Ascending aorta (tissue), 2 donors: Measurements from ENCODE around the gene C11orf68. TPM values are rescaled to one million over a fixed set of nuclear protein-coding genes. Genes with fewer than 3 reads are reported as not detected.

Source experiments
- DNase-seq, 2 donors: peaks; one replicate each; pipeline ENCODE4 v3.0.0-alpha.2; 2019; ENCODE audit warnings: low spot score in 2 of 2
- H3K27ac ChIP-seq, 2 donors: fragments of 200-600 bp; sonication (generic); one replicate each; pipeline ENCODE4 v1.5.1; 2016 to 2017; ENCODE audit warnings: mild to moderate bottlenecking in 1 of 2
- H3K27me3 ChIP-seq: fragments of 200-600 bp; sonication (generic); one replicate; pipeline ENCODE4 v1.5.1; 2017
- H3K36me3 ChIP-seq, 2 donors: fragments of 200-600 bp; sonication (generic); one replicate each; pipeline ENCODE4 v1.5.1; 2016
- H3K4me1 ChIP-seq, 2 donors: fragments of 200-600 bp; sonication (generic); one replicate each; pipeline ENCODE4 v1.5.1; 2016 to 2017; ENCODE audit warnings: mild to moderate bottlenecking in 1 of 2
- H3K4me3 ChIP-seq, 2 donors: fragments of 200-600 bp; sonication (generic); one replicate each; pipeline ENCODE4 v1.5.1; 2016 to 2017; ENCODE audit warnings: mild to moderate bottlenecking in 1 of 2
- H3K9me3 ChIP-seq, 2 donors: fragments of 200-600 bp; sonication (generic); one replicate each; pipeline ENCODE4 v1.5.1; 2016
- intact Hi-C: fragments of 100-400 bp; cut with DNase I; formaldehyde crosslinking; loops from one replicate; pipeline ENCODE4 v1.15.1; 2023
- total RNA-seq: library from RNA; depleted of rRNA; stranded (reverse); fragments of >200 nt; gene quantifications from one replicate; pipeline ENCODE4 v1.1.0, GENCODE V29; 2016
- TF ChIP-seq, protein P1 (sequence below), 3 experiments: fragments of 200-600 bp in 2 of 3; fragments of 450-650 bp in 1 of 3; sonication (generic) in 2 of 3; IDR thresholded peaks; one replicate each; pipeline ENCODE4 v1.5.1; 2016 to 2019; ENCODE audit warnings: antibody characterized with exemption in 3 of 3, mild to moderate bottlenecking in 1 of 3, moderate library complexity in 1 of 3

Gene C11orf68
- total RNA-seq, 1 donor from 2014 or later, result 25.3 TPM

DNA sequence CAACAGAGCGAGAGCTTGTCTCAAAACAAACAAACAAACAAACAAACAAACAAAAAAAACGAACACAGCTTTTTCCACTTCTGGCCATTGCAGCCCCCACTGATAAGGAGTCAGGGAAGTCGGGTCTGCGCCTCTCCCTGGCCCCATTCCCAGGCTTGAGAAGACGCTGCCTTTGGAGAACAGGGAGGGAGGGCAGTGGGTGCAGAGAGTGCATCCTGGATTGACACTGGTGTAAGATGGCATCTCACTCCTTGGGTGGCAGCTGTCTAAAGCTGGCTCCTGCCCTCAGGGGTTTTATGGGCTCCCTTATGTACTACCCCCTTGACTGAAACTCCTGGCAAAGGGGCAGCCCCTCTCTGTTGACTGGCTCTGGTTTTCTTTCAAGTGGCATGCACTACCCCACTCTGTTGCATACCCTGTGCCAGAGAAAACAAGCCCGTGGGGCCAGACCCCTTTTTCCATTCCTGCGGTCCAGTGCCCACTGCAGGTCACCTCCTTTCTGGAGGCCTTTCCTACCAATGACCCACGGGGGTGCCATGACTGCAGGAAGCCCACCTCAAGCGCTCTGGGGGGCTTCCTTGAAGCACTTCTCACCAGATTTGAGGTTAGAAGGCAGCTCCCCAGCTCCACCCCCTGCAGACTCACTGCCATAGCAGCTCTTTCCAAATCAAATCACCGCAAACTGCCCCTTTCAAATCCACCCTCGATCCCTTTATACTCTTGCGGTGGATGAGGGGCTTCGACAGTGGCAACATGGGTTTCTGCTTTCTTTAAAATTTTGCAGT is 13.1 kb upstream of the C11orf68 start:
- no peaks in the 10 kb centered on the region for H3K4me1 ChIP-seq
- H3K36me3 ChIP-seq, result no peaks in the 10 kb centered on the region
- TF ChIP-seq, protein P1, sequence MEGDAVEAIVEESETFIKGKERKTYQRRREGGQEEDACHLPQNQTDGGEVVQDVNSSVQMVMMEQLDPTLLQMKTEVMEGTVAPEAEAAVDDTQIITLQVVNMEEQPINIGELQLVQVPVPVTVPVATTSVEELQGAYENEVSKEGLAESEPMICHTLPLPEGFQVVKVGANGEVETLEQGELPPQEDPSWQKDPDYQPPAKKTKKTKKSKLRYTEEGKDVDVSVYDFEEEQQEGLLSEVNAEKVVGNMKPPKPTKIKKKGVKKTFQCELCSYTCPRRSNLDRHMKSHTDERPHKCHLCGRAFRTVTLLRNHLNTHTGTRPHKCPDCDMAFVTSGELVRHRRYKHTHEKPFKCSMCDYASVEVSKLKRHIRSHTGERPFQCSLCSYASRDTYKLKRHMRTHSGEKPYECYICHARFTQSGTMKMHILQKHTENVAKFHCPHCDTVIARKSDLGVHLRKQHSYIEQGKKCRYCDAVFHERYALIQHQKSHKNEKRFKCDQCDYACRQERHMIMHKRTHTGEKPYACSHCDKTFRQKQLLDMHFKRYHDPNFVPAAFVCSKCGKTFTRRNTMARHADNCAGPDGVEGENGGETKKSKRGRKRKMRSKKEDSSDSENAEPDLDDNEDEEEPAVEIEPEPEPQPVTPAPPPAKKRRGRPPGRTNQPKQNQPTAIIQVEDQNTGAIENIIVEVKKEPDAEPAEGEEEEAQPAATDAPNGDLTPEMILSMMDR (IDR thresholded peaks at IDR 0.05), result no peak
- H3K4me3 ChIP-seq, result no peak overlapping the region
- H3K9me3 ChIP-seq, result no peaks in the 10 kb centered on the region
- DNase-seq, result no peak
- intact Hi-C loops, result no loop called here
- no peak overlapping the region for H3K27ac ChIP-seq
- H3K27me3 ChIP-seq, result no peaks in the 10 kb centered on the region

DNA sequence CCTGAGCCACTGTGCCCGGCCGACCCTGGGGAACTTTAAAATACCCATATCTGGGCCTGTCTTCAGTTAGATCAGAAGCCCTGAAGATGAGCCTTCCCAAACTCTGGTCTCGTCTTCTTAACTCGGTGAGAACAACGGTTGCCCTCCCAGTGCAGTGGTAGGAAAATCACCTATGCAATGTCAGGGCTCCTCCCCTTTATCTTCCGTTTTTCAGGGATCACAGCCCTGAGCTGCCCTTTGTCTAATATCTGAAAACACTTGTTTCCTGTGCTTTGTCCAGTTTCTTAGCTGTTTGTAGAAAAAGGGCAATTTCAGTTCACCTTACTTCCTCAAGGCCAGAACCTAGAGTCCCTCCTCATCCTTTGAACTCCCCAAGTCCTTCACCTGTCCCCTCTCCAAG is 9.8 kb upstream of the C11orf68 start:
- no peaks in the 10 kb centered on the region for H3K27me3 ChIP-seq
- no peaks in the 10 kb centered on the region for H3K4me1 ChIP-seq
- no peak for DNase-seq
- H3K9me3 ChIP-seq, result no peaks in the 10 kb centered on the region
- no peak overlapping the region for H3K27ac ChIP-seq
- no peaks in the 10 kb centered on the region for H3K36me3 ChIP-seq
- H3K4me3 ChIP-seq, result no peak overlapping the region
- intact Hi-C loops, result no loop called here
- TF ChIP-seq, protein P1 (IDR thresholded peaks at IDR 0.05), result no peak

DNA sequence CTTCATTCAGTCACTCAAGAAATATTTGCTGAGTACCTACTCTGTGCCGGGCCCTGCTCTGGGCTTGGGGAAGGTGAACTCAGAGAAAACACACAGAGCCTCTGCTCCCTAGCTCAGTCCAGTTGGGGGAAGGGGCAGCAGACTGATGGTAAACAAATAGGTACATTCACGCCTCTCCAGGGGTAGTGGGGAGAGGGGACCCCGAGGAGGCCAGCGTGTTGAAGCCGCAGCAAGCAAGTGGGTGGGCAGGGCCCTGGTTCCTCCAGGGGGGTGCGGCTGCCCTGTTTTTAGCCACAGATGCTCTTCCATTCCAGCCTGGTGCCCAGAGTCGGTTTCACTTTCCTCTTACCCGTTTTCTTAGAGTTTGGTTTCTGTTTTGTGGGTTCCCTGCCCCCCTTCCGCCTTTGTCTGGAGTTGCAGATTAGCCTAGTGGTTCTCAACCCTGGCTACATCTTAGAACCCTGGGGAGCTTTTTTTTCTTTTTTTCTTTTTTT is 9.1 kb upstream of the C11orf68 start:
- H3K9me3 ChIP-seq, result no peaks in the 10 kb centered on the region
- peak overlapping the region in 1 of 2 donors; percentile 9 for H3K4me3 ChIP-seq
- no peaks in the 10 kb centered on the region for H3K27me3 ChIP-seq
- H3K4me1 ChIP-seq, result no peaks in the 10 kb centered on the region
- intact Hi-C loops, result no loop called here
- H3K27ac ChIP-seq, result no peak overlapping the region
- TF ChIP-seq, protein P1 (IDR thresholded peaks at IDR 0.05), result no peak
- H3K36me3 ChIP-seq, result peaks cover 1 to 3% of the 10 kb centered on the region in 2 donors
- no peak for DNase-seq

DNA sequence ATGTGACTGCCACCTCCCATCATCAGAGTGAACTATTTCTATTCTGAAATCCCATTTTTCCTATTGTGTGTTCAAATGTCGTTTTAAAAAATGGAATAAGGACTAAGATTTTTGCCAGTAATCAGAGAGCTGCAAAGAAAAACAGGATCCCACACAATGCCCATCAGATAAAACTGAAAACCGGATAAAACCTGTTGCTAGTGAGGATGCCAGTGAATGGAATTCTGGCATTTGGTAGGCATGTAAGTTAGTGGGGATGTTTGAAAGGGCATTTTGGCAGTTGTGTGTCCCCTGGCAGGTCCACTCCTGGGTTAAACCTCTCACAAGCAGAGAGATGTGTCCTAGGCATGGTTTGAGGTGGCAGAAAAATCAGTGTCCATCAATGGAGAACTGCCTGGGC is 6.5 kb upstream of the C11orf68 start:
- peaks cover 12 to 20% of the 10 kb centered on the region in 2 donors for H3K36me3 ChIP-seq
- no peaks in the 10 kb centered on the region for H3K27me3 ChIP-seq
- no peak overlapping the region for H3K4me3 ChIP-seq
- TF ChIP-seq, protein P1 (IDR thresholded peaks at IDR 0.05), result no peak
- peaks cover 7 to 9% of the 10 kb centered on the region in 2 donors for H3K4me1 ChIP-seq
- intact Hi-C loops, result no loop called here
- DNase-seq, result no peak
- no peak overlapping the region for H3K27ac ChIP-seq
- no peaks in the 10 kb centered on the region for H3K9me3 ChIP-seq

DNA sequence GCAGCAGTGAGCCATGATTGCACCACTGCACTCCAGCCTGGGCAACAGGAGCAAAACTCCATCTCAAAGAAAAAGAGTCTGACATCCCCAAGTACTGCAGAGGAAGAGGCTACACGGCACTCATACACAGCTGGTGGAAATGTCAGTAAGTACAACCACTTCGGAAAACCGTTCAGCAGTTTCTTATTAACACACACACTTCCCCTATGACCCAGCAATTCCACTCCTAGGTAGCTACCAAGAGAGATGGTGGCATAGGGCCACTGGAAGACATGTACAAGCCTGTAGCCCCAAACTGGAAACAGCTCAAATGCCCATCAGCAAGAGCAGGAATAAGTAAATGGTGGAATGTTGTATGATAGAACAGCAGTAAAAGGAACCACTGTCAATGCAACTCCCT is 3.7 kb upstream of the C11orf68 start:
- peaks cover 12 to 20% of the 10 kb centered on the region in 2 donors for H3K36me3 ChIP-seq
- intact Hi-C loops, result no loop called here
- no peaks in the 10 kb centered on the region for H3K9me3 ChIP-seq
- H3K27me3 ChIP-seq, result no peaks in the 10 kb centered on the region
- H3K4me1 ChIP-seq, result peaks cover 17 to 20% of the 10 kb centered on the region in 2 donors
- H3K4me3 ChIP-seq, result no peak overlapping the region
- no peak for DNase-seq
- TF ChIP-seq, protein P1 (IDR thresholded peaks at IDR 0.05), result no peak
- no peak overlapping the region for H3K27ac ChIP-seq
